ENCODE results near the gene RGMA.

DNA sequence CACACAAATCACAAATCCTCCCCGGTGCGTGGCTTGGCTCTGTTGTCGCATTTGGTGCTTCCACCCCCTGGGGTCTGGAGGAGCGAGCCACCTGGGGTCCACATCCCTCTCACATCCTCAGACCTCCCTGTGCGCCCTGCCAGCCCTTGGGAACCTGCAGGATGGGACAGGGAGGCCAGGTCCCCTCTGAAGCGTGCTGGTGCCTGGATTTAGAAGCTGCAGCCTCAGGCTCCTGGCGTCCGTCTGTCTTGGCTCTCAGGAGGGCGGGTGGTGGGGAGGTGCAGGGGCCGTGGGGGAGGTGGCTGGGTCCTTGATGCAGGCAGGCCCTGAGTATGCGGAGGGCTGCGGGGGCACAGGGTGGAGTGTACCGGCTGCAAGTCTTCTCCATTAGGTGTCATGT lies 38.4 kb downstream of the RGMA start:
- no peak for TF ChIP-seq EZH2 (IDR thresholded peaks at IDR 0.05; ENCODE audit: borderline replicate concordance, insufficient read depth, low read depth, low read length, poor library complexity, severe bottlenecking)
- TF ChIP-seq, protein P1, sequence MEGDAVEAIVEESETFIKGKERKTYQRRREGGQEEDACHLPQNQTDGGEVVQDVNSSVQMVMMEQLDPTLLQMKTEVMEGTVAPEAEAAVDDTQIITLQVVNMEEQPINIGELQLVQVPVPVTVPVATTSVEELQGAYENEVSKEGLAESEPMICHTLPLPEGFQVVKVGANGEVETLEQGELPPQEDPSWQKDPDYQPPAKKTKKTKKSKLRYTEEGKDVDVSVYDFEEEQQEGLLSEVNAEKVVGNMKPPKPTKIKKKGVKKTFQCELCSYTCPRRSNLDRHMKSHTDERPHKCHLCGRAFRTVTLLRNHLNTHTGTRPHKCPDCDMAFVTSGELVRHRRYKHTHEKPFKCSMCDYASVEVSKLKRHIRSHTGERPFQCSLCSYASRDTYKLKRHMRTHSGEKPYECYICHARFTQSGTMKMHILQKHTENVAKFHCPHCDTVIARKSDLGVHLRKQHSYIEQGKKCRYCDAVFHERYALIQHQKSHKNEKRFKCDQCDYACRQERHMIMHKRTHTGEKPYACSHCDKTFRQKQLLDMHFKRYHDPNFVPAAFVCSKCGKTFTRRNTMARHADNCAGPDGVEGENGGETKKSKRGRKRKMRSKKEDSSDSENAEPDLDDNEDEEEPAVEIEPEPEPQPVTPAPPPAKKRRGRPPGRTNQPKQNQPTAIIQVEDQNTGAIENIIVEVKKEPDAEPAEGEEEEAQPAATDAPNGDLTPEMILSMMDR (IDR thresholded peaks at IDR 0.05) = no peak
